ENCODE data around the gene PROX2.
A peak's percentile ranks its signal among the peaks of the same experiment; 100 is the strongest.

PROX2 gene

GRCh38 chr14:74875204-74875603 is 741 bp downstream of the PROX2 start:
- no peak for DNase-seq

GRCh38 chr14:74871819-74872218 is 4.1 kb downstream of the PROX2 start:
- no peak for DNase-seq

GRCh38 chr14:74868739-74869138 is 7.2 kb downstream of the PROX2 start:
- no peak for DNase-seq

GRCh38 chr14:74867673-74868072 is 8.3 kb downstream of the PROX2 start:
- peak; percentile 32 to 49 for DNase-seq

- DNase-seq: no peak
These were observed 9.1 kb downstream of the PROX2 start for GRCh38 chr14:74866708-74867389.

GRCh38 chr14:74865156-74865555 is 10.8 kb downstream of the PROX2 start:
- DNase-seq: no peak

- DNase-seq: no peak
These were observed 11.7 kb downstream of the PROX2 start for GRCh38 chr14:74864198-74864597.

GRCh38 chr14:74863274-74863673 is 12.7 kb downstream of the PROX2 start:
- DNase-seq: no peak

- no peak for DNase-seq
These were observed 14.2 kb downstream of the PROX2 start for GRCh38 chr14:74861734-74862090.

GRCh38 chr14:74860899-74861733 is 14.8 kb downstream of the PROX2 start:
- DNase-seq: peak; percentile 90 to 96

GRCh38 chr14:74859757-74860552 is 16.0 kb downstream of the PROX2 start:
- no peak for DNase-seq

GRCh38 chr14:74858022-74858421 is 17.9 kb downstream of the PROX2 start:
- DNase-seq: no peak

- DNase-seq: no peak
These were observed 19.6 kb downstream of the PROX2 start for GRCh38 chr14:74856366-74856765.

GRCh38 chr14:74855945-74856344 is 20.0 kb downstream of the PROX2 start:
- no peak for DNase-seq

- DNase-seq: no peak
These were observed 20.9 kb downstream of the PROX2 start for GRCh38 chr14:74855021-74855420.

GRCh38 chr14:74853581-74853980 is 22.4 kb downstream of the PROX2 start:
- no peak for DNase-seq

GRCh38 chr14:74852922-74853530 is 22.9 kb downstream of the PROX2 start:
- no peak for DNase-seq

- DNase-seq: no peak
These were observed 27.2 kb downstream of the PROX2 start for GRCh38 chr14:74848768-74849167.

- no peak for DNase-seq
These were observed 28.8 kb downstream of the PROX2 start for GRCh38 chr14:74846968-74847665.

GRCh38 chr14:74846168-74846567 is 29.8 kb downstream of the PROX2 start:
- no peak for DNase-seq

- no peak for DNase-seq
These were observed 32.3 kb downstream of the PROX2 start for GRCh38 chr14:74843653-74844052.
